CD4-positive, alpha-beta T cell (primary cell): ENCODE results near the gene CACNA2D3. TPM values are rescaled to one million over a fixed set of nuclear protein-coding genes. Genes with fewer than 3 reads are reported as not detected.

ENCODE experiments used
- ATAC-seq: fragments of 200-7000 bp; cut with Tn5 transposase; one replicate; pipeline ENCODE4 v1.10.0; 2022; ENCODE audit warnings: mild to moderate bottlenecking; ENCODE audit not compliant: poor library complexity
- CTCF ChIA-PET: fragments of 350-600 bp; sonication (Branson Sonifier 250); formaldehyde crosslinking; loops from one replicate; lab custom pipeline; 2021; ENCODE audit warnings: antibody characterized with exemption, inconsistent platforms; lab: Charles Lee
- POLR2A ChIA-PET: fragments of 350-600 bp; sonication (Branson Sonifier 250); formaldehyde crosslinking; loops from one replicate; lab custom pipeline; 2021; ENCODE audit warnings: antibody characterized with exemption, inconsistent platforms; lab: Charles Lee
- DNase-seq, 14 experiments: peaks; one replicate each; pipeline ENCODE4 v3.0.0-alpha.2; 2013 to 2020; ENCODE audit warnings: mixed read lengths in 2 of 14
- H3K27ac ChIP-seq, 2 donors: one replicate each; pipeline versions ENCODE4 v1.5.1 to v1.7.0; 2013; ENCODE audit warnings: low read length in 2 of 2, low read depth in 1 of 2, mild to moderate bottlenecking in 1 of 2
- H3K27me3 ChIP-seq, 2 experiments: 1 replicate in 1 of 2; 2 replicates in 1 of 2; pipeline versions ENCODE4 v1.6.1 to v1.7.0; 2013; ENCODE audit warnings: low read length in 2 of 2, control low read depth in 1 of 2, mild to moderate bottlenecking in 1 of 2, moderate library complexity in 1 of 2; ENCODE audit not compliant: insufficient read depth in 2 of 2, control insufficient read depth in 1 of 2
- H3K36me3 ChIP-seq: one replicate; pipeline ENCODE4 v1.6.1; 2013; ENCODE audit warnings: low read length, control low read depth; ENCODE audit not compliant: insufficient read depth
- H3K4me1 ChIP-seq: one replicate; pipeline ENCODE4 v1.6.1; 2013; ENCODE audit warnings: low read length, control low read depth; ENCODE audit not compliant: insufficient read depth
- H3K4me3 ChIP-seq: one replicate; pipeline ENCODE4 v1.5.1; 2013; ENCODE audit warnings: mild to moderate bottlenecking, low read length, moderate library complexity
- H3K9me3 ChIP-seq, 2 experiments: 1 replicate in 1 of 2; 2 replicates in 1 of 2; pipeline versions ENCODE4 v1.6.1 to v1.7.0; 2013; ENCODE audit warnings: low read length in 2 of 2, mild to moderate bottlenecking in 2 of 2, control low read depth in 1 of 2, moderate library complexity in 1 of 2; ENCODE audit not compliant: control insufficient read depth in 1 of 2, insufficient read depth in 1 of 2
- H3K27ac Mint-ChIP-seq: one replicate; pipeline ENCODE4 v1.8.0; 2020; ENCODE audit warnings: mixed read lengths
- H3K27me3 Mint-ChIP-seq: one replicate; pipeline ENCODE4 v1.8.0; 2021; ENCODE audit warnings: mixed read lengths
- H3K36me3 Mint-ChIP-seq: one replicate; pipeline ENCODE4 v1.8.0; 2021; ENCODE audit warnings: low read depth, mixed read lengths
- H3K4me1 Mint-ChIP-seq: one replicate; pipeline ENCODE4 v1.8.0; 2021; ENCODE audit warnings: low read depth, mixed read lengths
- H3K4me3 Mint-ChIP-seq: one replicate; pipeline ENCODE4 v1.8.0; 2020; ENCODE audit warnings: mild to moderate bottlenecking, mixed read lengths
- H3K9me3 Mint-ChIP-seq: one replicate; pipeline ENCODE4 v1.8.0; 2020; ENCODE audit warnings: mixed read lengths
- intact Hi-C, 2 experiments: fragments of 100-400 bp; cut with DNase I in 1 of 2; cut with micrococcal nuclease in 1 of 2; formaldehyde crosslinking; loops; one replicate each; pipeline versions ENCODE4 v1.15.1 to v1.9.0; 2023 to 2025; cut with DNase I, micrococcal nuclease
- total RNA-seq, 174 experiments: library from RNA in 2 of 174; stranded (reverse) in 2 of 174; gene quantifications; one replicate each; pipeline ENCODE4 v1.2.3 and lab custom pipeline; 2021 to 2026
- TF ChIP-seq, protein P1 (sequence below): fragments of 200-600 bp; IDR thresholded peaks from one replicate; pipeline ENCODE4 v1.8.0; 2022; ENCODE audit warnings: antibody characterized with exemption, mild to moderate bottlenecking

Gene CACNA2D3
- total RNA-seq, 2 experiments from 2014 or later = 0.08 TPM; not detected in 1

DNA sequence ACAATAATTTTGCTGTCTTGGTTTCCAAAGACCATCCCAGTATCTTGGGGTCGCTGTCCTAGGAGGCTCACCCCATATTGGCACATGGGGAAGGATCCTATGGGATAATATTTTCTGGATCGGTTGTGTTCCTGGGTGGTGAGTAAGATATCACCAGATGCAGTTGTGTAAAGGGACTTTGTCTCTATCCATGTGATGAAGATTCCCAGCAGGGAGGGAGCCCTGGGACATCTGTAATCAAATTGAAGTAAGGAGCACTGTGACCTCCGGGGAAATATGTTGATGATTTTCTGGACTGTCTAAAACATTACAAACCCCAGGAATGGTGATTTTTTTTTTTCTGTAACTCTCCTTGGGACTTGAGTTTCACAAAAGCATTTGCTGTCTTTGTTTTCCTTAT is 841.7 kb downstream of the CACNA2D3 start:
- TF ChIP-seq, protein P1, sequence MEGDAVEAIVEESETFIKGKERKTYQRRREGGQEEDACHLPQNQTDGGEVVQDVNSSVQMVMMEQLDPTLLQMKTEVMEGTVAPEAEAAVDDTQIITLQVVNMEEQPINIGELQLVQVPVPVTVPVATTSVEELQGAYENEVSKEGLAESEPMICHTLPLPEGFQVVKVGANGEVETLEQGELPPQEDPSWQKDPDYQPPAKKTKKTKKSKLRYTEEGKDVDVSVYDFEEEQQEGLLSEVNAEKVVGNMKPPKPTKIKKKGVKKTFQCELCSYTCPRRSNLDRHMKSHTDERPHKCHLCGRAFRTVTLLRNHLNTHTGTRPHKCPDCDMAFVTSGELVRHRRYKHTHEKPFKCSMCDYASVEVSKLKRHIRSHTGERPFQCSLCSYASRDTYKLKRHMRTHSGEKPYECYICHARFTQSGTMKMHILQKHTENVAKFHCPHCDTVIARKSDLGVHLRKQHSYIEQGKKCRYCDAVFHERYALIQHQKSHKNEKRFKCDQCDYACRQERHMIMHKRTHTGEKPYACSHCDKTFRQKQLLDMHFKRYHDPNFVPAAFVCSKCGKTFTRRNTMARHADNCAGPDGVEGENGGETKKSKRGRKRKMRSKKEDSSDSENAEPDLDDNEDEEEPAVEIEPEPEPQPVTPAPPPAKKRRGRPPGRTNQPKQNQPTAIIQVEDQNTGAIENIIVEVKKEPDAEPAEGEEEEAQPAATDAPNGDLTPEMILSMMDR = no peak

DNA sequence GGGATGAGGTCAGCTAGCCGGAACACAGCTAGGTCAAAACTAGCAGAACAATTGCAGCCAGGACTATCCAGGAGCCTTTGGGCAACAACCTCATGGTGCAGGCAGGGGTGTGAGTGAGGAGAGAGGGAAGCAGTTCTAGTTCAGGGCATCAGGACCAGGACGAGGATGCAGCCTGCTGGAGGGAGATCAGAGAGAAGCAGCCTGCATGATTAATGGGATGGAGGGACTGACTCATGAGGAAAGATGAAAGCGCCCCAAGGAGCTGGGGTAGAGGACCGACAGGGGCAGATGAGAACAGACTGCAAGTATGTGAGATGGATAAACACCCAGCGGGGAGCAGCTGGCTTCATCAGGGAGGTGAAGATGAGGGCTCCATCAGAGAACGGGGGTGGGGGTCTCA is 843.4 kb downstream of the CACNA2D3 start:
- Mint-ChIP-seq H3K36me3 (no peaks in the 10 kb centered on the region), H3K9me3 (no peaks in the 10 kb centered on the region), H3K4me3 (no peak overlapping the region), H3K27me3 (no peaks in the 10 kb centered on the region), H3K4me1 (no peaks in the 10 kb centered on the region), H3K27ac (no peak overlapping the region)
- H3K27ac ChIP-seq = no peak overlapping the region
- DNase-seq (no peak), ATAC-seq (no peak)
- H3K4me3 ChIP-seq = no peak overlapping the region
- H3K4me1 ChIP-seq = no peaks in the 10 kb centered on the region
- TF ChIP-seq, protein P1 = no peak
- intact Hi-C loops = no loop called here
- ChIA-PET CTCF (no interaction called here), POLR2A (no interaction called here)
- H3K27me3 ChIP-seq = no peaks in the 10 kb centered on the region
- no peaks in the 10 kb centered on the region for H3K36me3 ChIP-seq
- peaks cover 0 to 4% of the 10 kb centered on the region in 2 experiments for H3K9me3 ChIP-seq

More for the DNA sequence above, 841.7 kb downstream of the CACNA2D3 start:
- ATAC-seq (no peak), DNase-seq (no peak)
- Histone ChIP-seq H3K36me3 (no peaks in the 10 kb centered on the region), H3K4me3 (no peak overlapping the region), H3K27ac (no peak overlapping the region), H3K9me3 (peaks cover 0 to 4% of the 10 kb centered on the region in 2 experiments), H3K27me3 (no peaks in the 10 kb centered on the region), H3K4me1 (no peaks in the 10 kb centered on the region)
- no peaks in the 10 kb centered on the region for H3K4me1 Mint-ChIP-seq
- H3K27me3 Mint-ChIP-seq = no peaks in the 10 kb centered on the region
- ChIA-PET POLR2A (no interaction called here), CTCF (no interaction called here)
- no peak overlapping the region for H3K27ac Mint-ChIP-seq
- no peak overlapping the region for H3K4me3 Mint-ChIP-seq
- no peaks in the 10 kb centered on the region for H3K9me3 Mint-ChIP-seq
- H3K36me3 Mint-ChIP-seq = no peaks in the 10 kb centered on the region
- intact Hi-C loops = no loop called here

DNA sequence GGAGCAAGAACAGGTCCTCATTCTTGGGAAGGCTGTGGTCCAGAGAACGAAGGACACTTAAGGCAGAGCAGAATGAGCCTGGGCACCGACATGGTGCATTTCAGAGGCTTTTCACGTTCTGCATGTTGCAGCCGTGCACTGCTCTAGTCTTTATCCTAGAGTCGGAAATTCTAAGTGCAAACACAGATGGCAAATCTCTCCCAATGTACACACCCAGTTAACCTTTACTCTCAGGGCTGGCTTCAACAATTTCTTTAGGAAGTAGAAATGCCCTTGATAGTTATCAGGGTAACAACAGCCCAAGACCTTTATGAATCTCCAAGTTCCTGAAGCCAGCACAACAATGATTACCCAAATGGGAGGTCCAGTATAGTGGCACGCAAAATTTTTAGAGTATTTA is 844.6 kb downstream of the CACNA2D3 start:
- ATAC-seq = no peak

More for the DNA sequence above, 844.6 kb downstream of the CACNA2D3 start:
- ChIA-PET POLR2A (no interaction called here), CTCF (no interaction called here)
- peaks cover 5% of the 10 kb centered on the region for H3K9me3 Mint-ChIP-seq
- no peak overlapping the region for H3K4me3 ChIP-seq
- no peaks in the 10 kb centered on the region for H3K36me3 Mint-ChIP-seq
- H3K27me3 Mint-ChIP-seq = peaks cover 5% of the 10 kb centered on the region
- H3K4me3 Mint-ChIP-seq = no peak overlapping the region
- H3K27ac ChIP-seq = no peak overlapping the region
- H3K4me1 ChIP-seq = no peaks in the 10 kb centered on the region
- no peak overlapping the region for H3K27ac Mint-ChIP-seq
- intact Hi-C loops = no loop called here
- no peaks in the 10 kb centered on the region for H3K36me3 ChIP-seq
- no peaks in the 10 kb centered on the region for H3K9me3 ChIP-seq
- no peaks in the 10 kb centered on the region for H3K4me1 Mint-ChIP-seq
- TF ChIP-seq, protein P1 = no peak
- H3K27me3 ChIP-seq = no peaks in the 10 kb centered on the region
- no peak for DNase-seq
